ENCODE data around the gene LPP.
"Not testable (repeated sequence)": the region's sequence is repeated elsewhere in the genome, so short reads cannot be mapped to it uniquely, and the experiment has no call there.

Gene LPP

GRCh38 chr3:188695241-188695640 lies 541.3 kb downstream of the LPP start:
- no peak for TF ChIP-seq CTCF (IDR thresholded peaks at IDR 0.05; ENCODE audit: low read depth, low read length, missing control alignments)
- no peak overlapping the region for H3K4me3 ChIP-seq (replicated peaks; ENCODE audit: low read depth, low read length)
- no peak for DNase-seq (ENCODE audit: extremely low read depth, low read depth)

GRCh38 chr3:188697127-188697526 lies 543.2 kb downstream of the LPP start:
- DNase-seq (ENCODE audit: extremely low read depth, low read depth), result no peak
- H3K4me3 ChIP-seq (replicated peaks; ENCODE audit: low read depth, low read length), result no peak overlapping the region
- no peak for TF ChIP-seq CTCF (IDR thresholded peaks at IDR 0.05; ENCODE audit: low read depth, low read length, missing control alignments)

- DNase-seq (ENCODE audit: extremely low read depth, low read depth), result no peak
- H3K4me3 ChIP-seq (replicated peaks; ENCODE audit: low read depth, low read length), result no peak overlapping the region
- TF ChIP-seq CTCF (IDR thresholded peaks at IDR 0.05; ENCODE audit: low read depth, low read length, missing control alignments), result no peak
Measured at GRCh38 chr3:188698436-188698835, 544.5 kb downstream of the LPP start.

GRCh38 chr3:188700501-188700900 lies 546.5 kb downstream of the LPP start:
- no peak overlapping the region for H3K4me3 ChIP-seq (replicated peaks; ENCODE audit: low read depth, low read length)
- DNase-seq (ENCODE audit: extremely low read depth, low read depth), result no peak
- TF ChIP-seq CTCF (IDR thresholded peaks at IDR 0.05; ENCODE audit: low read depth, low read length, missing control alignments), result no peak

- no peak for TF ChIP-seq CTCF (IDR thresholded peaks at IDR 0.05; ENCODE audit: low read depth, low read length, missing control alignments)
- DNase-seq (ENCODE audit: extremely low read depth, low read depth), result no peak
- H3K4me3 ChIP-seq (replicated peaks; ENCODE audit: low read depth, low read length), result no peak overlapping the region
Measured at GRCh38 chr3:188700918-188701317, 547.0 kb downstream of the LPP start.

GRCh38 chr3:188701485-188701969 lies 547.6 kb downstream of the LPP start:
- no peak overlapping the region for H3K4me3 ChIP-seq (replicated peaks; ENCODE audit: low read depth, low read length)
- no peak for DNase-seq (ENCODE audit: extremely low read depth, low read depth)
- TF ChIP-seq CTCF (IDR thresholded peaks at IDR 0.05; ENCODE audit: low read depth, low read length, missing control alignments), result no peak

GRCh38 chr3:188702028-188702427 lies 548.1 kb downstream of the LPP start:
- not testable (repeated sequence) for H3K4me3 ChIP-seq (replicated peaks; ENCODE audit: low read depth, low read length); DNase-seq (ENCODE audit: extremely low read depth, low read depth)
